Adrenal gland (tissue), 12 donors: Measurements from ENCODE around the gene BCL7B. TPM values are rescaled to one million over a fixed set of nuclear protein-coding genes. Genes with fewer than 3 reads are reported as not detected.

ENCODE experiments used
- DNase-seq, 7 donors: peaks; one replicate each; pipeline ENCODE4 v3.0.0-alpha.2; 2019 to 2020
- H3K27ac ChIP-seq, 5 donors: fragments of 200-600 bp; sonication (generic) in 4 of 5; 1 replicate in 3 of 5; 2 replicates in 2 of 5; pipeline versions ENCODE4 v1.5.1 to v1.8.0; 2016 to 2020; ENCODE audit warnings: mild to moderate bottlenecking in 1 of 5
- H3K27me3 ChIP-seq: fragments of 200-600 bp; 2 replicates; pipeline ENCODE4 v1.8.0; 2021
- H3K36me3 ChIP-seq, 2 donors: fragments of 200-600 bp; replicated peaks in 1 of 2; 1 replicate in 1 of 2; 2 replicates in 1 of 2; pipeline versions ENCODE4 v1.5.1 to v1.8.0; 2018 to 2022
- H3K4me1 ChIP-seq, 2 donors: fragments of 200-600 bp; replicated peaks in 1 of 2; 1 replicate in 1 of 2; 2 replicates in 1 of 2; pipeline versions ENCODE4 v1.5.1 to v1.8.0; 2018 to 2021
- H3K4me3 ChIP-seq, 4 donors: fragments of 200-600 bp; sonication (generic) in 3 of 4; one replicate each; pipeline ENCODE4 v1.5.1; 2016 to 2018
- H3K9me3 ChIP-seq, 3 donors: fragments of 200-600 bp; sonication (generic) in 1 of 3; replicated peaks in 1 of 3; 1 replicate in 2 of 3; 2 replicates in 1 of 3; pipeline versions ENCODE4 v1.5.1 to v1.8.0; 2016 to 2021
- POLR2A ChIP-seq, 2 donors: fragments of 450-650 bp; IDR thresholded peaks; one replicate each; pipeline ENCODE4 v1.6.1; 2017; ENCODE audit warnings: antibody characterized with exemption in 2 of 2, mild to moderate bottlenecking in 2 of 2, moderate library complexity in 1 of 2
- WGBS, 4 donors: extraction: QIAGEN DNeasy Blood & Tissue Kit in 2 of 4; methylation state at CpG; one replicate each; pipeline versions ENCODE4 v1.1.5 to v1.1.7; 2013 to 2017; 5-methylcytosine and 5-hydroxymethylcytosine counted together
- intact Hi-C, 2 donors: fragments of 100-400 bp; cut with DNase I; formaldehyde crosslinking; loops; one replicate each; pipeline versions ENCODE4 v1.14.1 to v1.15.0; 2022 to 2023
- polyA plus RNA-seq, 3 donors: library from polyadenylated mRNA; stranded (reverse); fragments of 200-250 nt in 2 of 3; fragments of 350-450 nt in 1 of 3; fragmentation: Illumina TruSeq in 1 of 3; extraction: RNeasy Lipid Tissue Mini Kit (QIAGEN cat#74804) in 1 of 3; gene quantifications; one replicate each; pipeline ENCODE4 v1.2.3, GENCODE V29; 2013 to 2014
- small RNA-seq, 2 donors: library from RNA; depleted of rRNA; stranded (forward); fragments of <200 nt; gene quantifications; one replicate each; pipeline ENCODE3, GENCODE V24; 2016
- total RNA-seq, 9 donors: library from RNA; depleted of rRNA in 4 of 9; stranded (reverse); fragments of >200 nt in 4 of 9; fragments of 120-200 nt in 1 of 9; fragmentation: NEBNext Ultra II Directional in 1 of 9; extraction: Animal tissue kit (Norgen Biotek cat#: 25700) in 1 of 9; gene quantifications; one replicate each; pipeline versions ENCODE4 v1.1.0 to v1.2.4, GENCODE V29; 2013 to 2023
- TF ChIP-seq, protein P1 (sequence below), 6 experiments: fragments of 450-650 bp in 4 of 6; fragments of 200-600 bp in 2 of 6; sonication (generic) in 1 of 6; IDR thresholded peaks; 1 replicate in 5 of 6; 2 replicates in 1 of 6; pipeline versions ENCODE4 v1.5.1 to v1.8.0; 2016 to 2021; ENCODE audit warnings: antibody characterized with exemption in 6 of 6, mild to moderate bottlenecking in 2 of 6, moderate library complexity in 1 of 6
- donor health status: healthy with polysubstance abuse.
- donor health status: Bipolar disorder and iron deficiency.
- donor health status: DM: yes; HTN: yes; CAD: no.
- donor health status: DM: no; HTN: no; CAD: no.
- donor health status: DM: no; HTN: no; CAD: no.
- donor health status: DM: yes; HTN: yes; CAD: no.

Gene BCL7B
- total and polyA plus RNA-seq, 12 donors = 19.0 to 97.9 (median 70.3) TPM

DNA sequence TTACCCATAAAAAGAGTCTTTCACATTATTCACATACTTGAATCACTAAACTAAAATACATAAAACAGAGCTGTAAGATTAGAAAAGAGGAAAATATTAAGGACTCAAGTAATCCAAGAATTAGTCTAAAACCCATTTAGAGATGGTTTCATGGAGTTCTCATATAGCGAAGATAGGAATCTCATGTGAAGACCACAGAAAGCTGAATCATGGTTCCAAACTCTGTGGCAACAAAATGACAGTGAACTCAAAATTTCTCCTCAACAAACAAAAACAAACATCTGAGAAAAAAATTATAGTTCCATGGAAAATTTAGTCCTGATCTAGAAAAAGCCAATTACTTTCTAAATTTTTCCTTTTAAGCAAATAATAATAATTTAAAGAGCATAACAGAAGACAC, 70.0 kb downstream of the BCL7B start:
- Histone ChIP-seq H3K9me3 (no peaks in the 10 kb centered on the region), H3K4me1 (peaks cover 13 to 15% of the 10 kb centered on the region in 2 donors), H3K27me3 (no peaks in the 10 kb centered on the region), H3K4me3 (no peak overlapping the region), H3K36me3 (peaks cover 4 to 75% of the 10 kb centered on the region in 2 donors), H3K27ac (peak overlapping the region in 1 of 5 donors; percentile 11)
- DNase-seq = no peak
- 93 to 100% (median 98%) methylated on average over 1 of the region's 1 CpG for WGBS, 4 donors
- no peak for TF ChIP-seq POLR2A (IDR thresholded peaks at IDR 0.05)
- TF ChIP-seq, protein P1, sequence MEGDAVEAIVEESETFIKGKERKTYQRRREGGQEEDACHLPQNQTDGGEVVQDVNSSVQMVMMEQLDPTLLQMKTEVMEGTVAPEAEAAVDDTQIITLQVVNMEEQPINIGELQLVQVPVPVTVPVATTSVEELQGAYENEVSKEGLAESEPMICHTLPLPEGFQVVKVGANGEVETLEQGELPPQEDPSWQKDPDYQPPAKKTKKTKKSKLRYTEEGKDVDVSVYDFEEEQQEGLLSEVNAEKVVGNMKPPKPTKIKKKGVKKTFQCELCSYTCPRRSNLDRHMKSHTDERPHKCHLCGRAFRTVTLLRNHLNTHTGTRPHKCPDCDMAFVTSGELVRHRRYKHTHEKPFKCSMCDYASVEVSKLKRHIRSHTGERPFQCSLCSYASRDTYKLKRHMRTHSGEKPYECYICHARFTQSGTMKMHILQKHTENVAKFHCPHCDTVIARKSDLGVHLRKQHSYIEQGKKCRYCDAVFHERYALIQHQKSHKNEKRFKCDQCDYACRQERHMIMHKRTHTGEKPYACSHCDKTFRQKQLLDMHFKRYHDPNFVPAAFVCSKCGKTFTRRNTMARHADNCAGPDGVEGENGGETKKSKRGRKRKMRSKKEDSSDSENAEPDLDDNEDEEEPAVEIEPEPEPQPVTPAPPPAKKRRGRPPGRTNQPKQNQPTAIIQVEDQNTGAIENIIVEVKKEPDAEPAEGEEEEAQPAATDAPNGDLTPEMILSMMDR (IDR thresholded peaks at IDR 0.05) = no peak
- intact Hi-C loops = no loop called here

Small RNA genes within 50 kb of the gene (small RNA-seq; reads per million reads assigned to genes)
- 0 reads per million in 2 donors for gene RNU6-1198P

Other genes starting within 250 kb of the BCL7B start
- 10 to 100 TPM; 15.8 to 32.4 (median 20.5) TPM for gene NSUN5, start 248.9 kb downstream of the BCL7B start, total RNA-seq
- gene NSUN5, start 248.9 kb downstream of the BCL7B start, polyA plus RNA-seq = 10 to 100 TPM in 2 of 3 donors, 1 to 10 TPM in 1; 5.6 to 31.0 (median 24.4) TPM
- gene TRIM50, start 229.6 kb downstream of the BCL7B start, total RNA-seq = 1 to 10 TPM in 3 of 9 donors, under 1 TPM in 4, not detected in 2; 0.24 to 1.9 (median 0.89) TPM
- under 1 TPM in 2 of 3 donors, not detected in 1; 0.27 to 0.56 TPM for gene TRIM50, start 229.6 kb downstream of the BCL7B start, polyA plus RNA-seq
- gene FKBP6, start 229.5 kb downstream of the BCL7B start, total RNA-seq = under 1 TPM in 1 of 9 donors, not detected in 8; 0.15 TPM
- gene FKBP6, start 229.5 kb downstream of the BCL7B start, polyA plus RNA-seq = under 1 TPM in 2 of 3 donors, not detected in 1; 0.07 to 0.88 TPM
- gene FZD9, start 123.9 kb downstream of the BCL7B start, total RNA-seq = 1 to 10 TPM in 3 of 9 donors, under 1 TPM in 6; 0.32 to 4.8 (median 0.77) TPM
- gene FZD9, start 123.9 kb downstream of the BCL7B start, polyA plus RNA-seq = under 1 TPM; 0.05 to 0.67 (median 0.64) TPM
- gene BAZ1B, start 35.4 kb downstream of the BCL7B start, total RNA-seq = 10 to 100 TPM; 40.4 to 65.5 (median 43.8) TPM
- 10 to 100 TPM; 14.5 to 49.4 (median 27.7) TPM for gene BAZ1B, start 35.4 kb downstream of the BCL7B start, polyA plus RNA-seq
- 100 to 1,000 TPM in 1 of 9 donors, 10 to 100 TPM in 8; 29.5 to 136 (median 56.7) TPM for gene TBL2, start 20.9 kb upstream of the BCL7B start, total RNA-seq
- gene TBL2, start 20.9 kb upstream of the BCL7B start, polyA plus RNA-seq = 10 to 100 TPM; 14.2 to 47.5 (median 15.3) TPM
- 100 to 1,000 TPM in 1 of 9 donors, 10 to 100 TPM in 7, under 1 TPM in 1; under 0.01 to 117 (median 41.0) TPM for gene MLXIPL, start 66.8 kb upstream of the BCL7B start, total RNA-seq
- gene MLXIPL, start 66.8 kb upstream of the BCL7B start, polyA plus RNA-seq = 100 to 1,000 TPM in 2 of 3 donors, 10 to 100 TPM in 1; 10.3 to 586 (median 248) TPM
- 1 to 10 TPM in 6 of 9 donors, under 1 TPM in 3; 0.54 to 7.0 (median 2.0) TPM for gene VPS37D, start 110.1 kb upstream of the BCL7B start, total RNA-seq
- 1 to 10 TPM in 2 of 3 donors, under 1 TPM in 1; 0.20 to 2.0 (median 1.4) TPM for gene VPS37D, start 110.1 kb upstream of the BCL7B start, polyA plus RNA-seq
- gene DNAJC30, start 125.8 kb upstream of the BCL7B start, total RNA-seq = 10 to 100 TPM in 7 of 9 donors, 1 to 10 TPM in 2; 7.1 to 28.2 (median 16.1) TPM
- 10 to 100 TPM in 2 of 3 donors, 1 to 10 TPM in 1; 9.9 to 14.8 (median 13.9) TPM for gene DNAJC30, start 125.8 kb upstream of the BCL7B start, polyA plus RNA-seq
- 10 to 100 TPM; 34.7 to 69.4 (median 60.2) TPM for gene BUD23, start 125.9 kb upstream of the BCL7B start, total RNA-seq
- 100 to 1,000 TPM in 2 of 3 donors, 10 to 100 TPM in 1; 79.5 to 123 (median 115) TPM for gene BUD23, start 125.9 kb upstream of the BCL7B start, polyA plus RNA-seq
- 1 to 10 TPM in 8 of 9 donors, under 1 TPM in 1; 0.52 to 8.0 (median 4.5) TPM for gene STX1A, start 162.0 kb upstream of the BCL7B start, total RNA-seq
- gene STX1A, start 162.0 kb upstream of the BCL7B start, polyA plus RNA-seq = 10 to 100 TPM in 1 of 3 donors, 1 to 10 TPM in 2; 5.3 to 28.1 (median 7.2) TPM
- gene ABHD11, start 181.1 kb upstream of the BCL7B start, total RNA-seq = 10 to 100 TPM; 13.0 to 23.6 (median 18.3) TPM
- gene ABHD11, start 181.1 kb upstream of the BCL7B start, polyA plus RNA-seq = 10 to 100 TPM; 15.4 to 41.6 (median 39.2) TPM
- gene CLDN3, start 212.6 kb upstream of the BCL7B start, total RNA-seq = under 1 TPM in 4 of 9 donors, not detected in 5; 0.22 to 0.72 (median 0.42) TPM
- gene CLDN3, start 212.6 kb upstream of the BCL7B start, polyA plus RNA-seq = under 1 TPM in 2 of 3 donors, not detected in 1; 0.24 to 0.40 TPM